Psoas muscle (tissue), 8 donors: Measurements from ENCODE around the gene B4GALNT4. TPM values are rescaled to one million over a fixed set of nuclear protein-coding genes. Genes with fewer than 3 reads are reported as not detected.
"Not testable (repeated sequence)": the region's sequence is repeated elsewhere in the genome, so short reads cannot be mapped to it uniquely, and the experiment has no call there.

ENCODE experiments used
- ATAC-seq, 4 donors: fragments of 200-7000 bp; cut with Tn5 transposase; one replicate each; pipeline ENCODE4 v1.9.1; 2020; ENCODE audit warnings: moderate library complexity in 3 of 4, mild to moderate bottlenecking in 2 of 4
- DNase-seq, 2 donors: peaks; one replicate each; pipeline ENCODE4 v3.0.0-alpha.2; 2020
- H3K27ac ChIP-seq: fragments of 200-600 bp; one replicate; pipeline ENCODE4 v1.8.0; 2022
- H3K27me3 ChIP-seq, 3 donors: fragments of 200-600 bp in 1 of 3; one replicate each; pipeline versions ENCODE4 v1.6.1 to v1.8.0; 2013 to 2022; ENCODE audit warnings: low read length in 2 of 3, mild to moderate bottlenecking in 2 of 3, moderate library complexity in 1 of 3; ENCODE audit not compliant: insufficient read depth in 3 of 3
- H3K36me3 ChIP-seq, 2 donors: fragments of 200-600 bp in 1 of 2; one replicate each; pipeline versions ENCODE4 v1.6.1 to v1.8.0; 2013 to 2022; ENCODE audit warnings: low read depth in 1 of 2, mild to moderate bottlenecking in 1 of 2, moderate library complexity in 1 of 2; ENCODE audit not compliant: insufficient read depth in 1 of 2
- H3K4me1 ChIP-seq: fragments of 200-600 bp; one replicate; pipeline ENCODE4 v1.8.0; 2022
- H3K4me3 ChIP-seq: fragments of 200-600 bp; one replicate; pipeline ENCODE4 v1.8.0; 2022; ENCODE audit warnings: mild to moderate bottlenecking
- H3K9me3 ChIP-seq: fragments of 200-600 bp; one replicate; pipeline ENCODE4 v1.8.0; 2022
- CTCF ChIP-seq: fragments of 200-600 bp; IDR thresholded peaks from one replicate; pipeline ENCODE4 v1.8.0; 2022; ENCODE audit warnings: antibody characterized with exemption
- WGBS, 3 donors: extraction: QIAGEN DNeasy Blood & Tissue Kit; methylation state at CpG; one replicate each; pipeline versions ENCODE4 v1.1.6 to v1.1.7; 2013; 5-methylcytosine and 5-hydroxymethylcytosine counted together
- intact Hi-C, 2 donors: fragments of 100-400 bp; cut with DNase I; formaldehyde crosslinking; loops; one replicate each; pipeline versions ENCODE4 v1.11.0 to v1.14.2; 2022
- polyA plus RNA-seq, 3 donors: library from polyadenylated mRNA; stranded (reverse); fragments of 200-250 nt; gene quantifications; one replicate each; pipeline ENCODE4 v1.2.3, GENCODE V29; 2013
- total RNA-seq, 4 donors: library from RNA; stranded (reverse); fragmentation: NEBNext Ultra II Directional in 2 of 4; extraction: Animal tissue kit (Norgen Biotek cat#: 25700) in 2 of 4; gene quantifications; one replicate each; pipeline versions ENCODE4 v1.2.1 to v1.2.4, GENCODE V29; 2021 to 2023
- donor health status: healthy with polysubstance abuse.
- donor health status: DM: no; HTN: no; CAD: no; lungs with moderate emphysema.
- donor health status: Bipolar disorder and iron deficiency.
- donor health status: healthy.
- donor health status: DM: yes; HTN: yes; CAD: no.
- donor health status: DM: no; HTN: no; CAD: no.
- donor health status: DM: no; HTN: no; CAD: no.
- donor health status: DM: yes; HTN: yes; CAD: no.

B4GALNT4 gene
- total and polyA plus RNA-seq, 7 donors: 0.04 to 0.27 (median 0.06) TPM; not detected in 1

GRCh38 chr11:359181-359714 is 10.1 kb upstream of the B4GALNT4 start:
- WGBS, 3 donors: 69 to 76% (median 72%) methylated on average over 5 of the region's 5 CpGs
- peaks cover 8% of the 10 kb centered on the region for H3K4me1 ChIP-seq
- intact Hi-C loops: no loop called here
- no peaks in the 10 kb centered on the region for H3K36me3 ChIP-seq
- no peak for TF ChIP-seq CTCF
- H3K9me3 ChIP-seq: no peaks in the 10 kb centered on the region
- no peak overlapping the region for H3K4me3 ChIP-seq
- no peak for ATAC-seq
- H3K27ac ChIP-seq: no peak overlapping the region
- H3K27me3 ChIP-seq: peaks cover 0 to 22% (median 6%) of the 10 kb centered on the region in 3 donors
- no peak for DNase-seq

GRCh38 chr11:360326-361280 is 8.7 kb upstream of the B4GALNT4 start:
- no peak for TF ChIP-seq CTCF
- intact Hi-C loops: loop anchor here (2.0 to 5.0 kb wide), 2 partner anchors 56 to 63 kb away; partner anchors contain the start of gene IFITM5 (in 1 of the 2)
- Histone ChIP-seq H3K36me3 (no peaks in the 10 kb centered on the region), H3K4me1 (peaks cover 2% of the 10 kb centered on the region), H3K4me3 (no peak overlapping the region), H3K27ac (no peak overlapping the region), H3K9me3 (no peaks in the 10 kb centered on the region), H3K27me3 (peaks cover 0 to 35% (median 12%) of the 10 kb centered on the region in 3 donors)
- 73 to 84% (median 77%) methylated on average over 22 of the region's 22 CpGs for whole genome bisulfite sequencing, 3 donors
- ATAC-seq (peak in 1 of 4 donors; percentile 44), DNase-seq (no peak)

GRCh38 chr11:362642-363442 is 6.5 kb upstream of the B4GALNT4 start:
- no peak for ATAC-seq
- Histone ChIP-seq H3K27me3 (peaks cover 0 to 55% (median 16%) of the 10 kb centered on the region in 3 donors), H3K4me1 (no peaks in the 10 kb centered on the region), H3K9me3 (no peaks in the 10 kb centered on the region), H3K4me3 (no peak overlapping the region), H3K27ac (no peak overlapping the region), H3K36me3 (no peaks in the 10 kb centered on the region)
- no peak for TF ChIP-seq CTCF
- intact Hi-C loops: loop anchor here in 1 of 2 donors (5.0 kb wide), 1 partner anchor 66 kb away; the partner anchor contains the start of gene IFITM5
- DNase-seq: no peak
- WGBS, 3 donors: 62 to 73% (median 66%) methylated on average over 26 to 36 of the region's 36 CpGs

GRCh38 chr11:363443-363805 is 5.9 kb upstream of the B4GALNT4 start:
- peaks cover 0 to 55% (median 16%) of the 10 kb centered on the region in 3 donors for H3K27me3 ChIP-seq
- not testable (repeated sequence) for DNase-seq, H3K4me1 ChIP-seq, ATAC-seq, H3K4me3 ChIP-seq, H3K36me3 ChIP-seq, H3K27ac ChIP-seq, H3K9me3 ChIP-seq
- intact Hi-C loops: loop anchor here in 1 of 2 donors (5.0 kb wide), 1 partner anchor 66 kb away; the partner anchor contains the start of gene IFITM5
- WGBS, 3 donors: 59 to 75% (median 65%) methylated on average over 15 to 22 of the region's 22 CpGs
